ENCODE results near the gene ELF2.

- TF ChIP-seq CTCF (IDR thresholded peaks at IDR 0.05; ENCODE audit: extremely low read depth in 1 of 2, insufficient read depth in 1 of 2, low read depth in 1 of 2, low read length in 2 of 2) (no peak), POLR2AphosphoS5 (IDR thresholded peaks at IDR 0.05; ENCODE audit: insufficient read depth, low read depth, low read length) (no peak), JUN (IDR thresholded peaks at IDR 0.05; ENCODE audit: borderline replicate concordance, insufficient read depth, insufficient read length, low read depth) (no peak), MYC (IDR thresholded peaks at IDR 0.05; ENCODE audit: low read depth, low read length) (no peak), FOS (IDR thresholded peaks at IDR 0.05; ENCODE audit: borderline replicate concordance, insufficient read depth, low read length) (no peak), POLR2A (IDR thresholded peaks at IDR 0.05; ENCODE audit: low read depth, low read length) (no peak), EZH2 (IDR thresholded peaks at IDR 0.05; ENCODE audit: borderline replicate concordance, low read depth, low read length, severe bottlenecking) (no peak), GATA2 (IDR thresholded peaks at IDR 0.05; ENCODE audit: insufficient read depth, insufficient read length, low read depth, low read length) (no peak), MAX (IDR thresholded peaks at IDR 0.05; ENCODE audit: insufficient read depth, insufficient read length) (no peak)
These were observed 30.9 kb upstream of the ELF2 start for GRCh38 chr4:139207873-139208403.
